Activated CD8-positive, alpha-beta T cell treated with anti-CD3 and anti-CD28 coated beads for 36 hours (primary cell): ENCODE measurements around the gene IL19. TPM values are rescaled to one million over a fixed set of nuclear protein-coding genes. Genes with fewer than 3 reads are reported as not detected.
A peak's percentile ranks its signal among the peaks of the same experiment; 100 is the strongest.
"Not testable (repeated sequence)": the region's sequence is repeated elsewhere in the genome, so short reads cannot be mapped to it uniquely, and the experiment has no call there.

Experiments
- ATAC-seq: fragments of 200-7000 bp; cut with Tn5 transposase; one replicate; pipeline ENCODE4 v1.10.0; 2021; ENCODE audit warnings: mild to moderate bottlenecking, moderate library complexity
- CTCF ChIA-PET: fragments of 350-600 bp; sonication (Branson Sonifier 250); formaldehyde crosslinking; loops from one replicate; lab custom pipeline; 2021; ENCODE audit warnings: antibody characterized with exemption; lab: Charles Lee
- POLR2A ChIA-PET: fragments of 350-600 bp; sonication (Branson Sonifier 250); formaldehyde crosslinking; loops from one replicate; lab custom pipeline; 2021; ENCODE audit warnings: antibody characterized with exemption; lab: Charles Lee
- DNase-seq: peaks from one replicate; pipeline ENCODE4 v3.0.0-alpha.2; 2020
- H3K27ac Mint-ChIP-seq: one replicate; pipeline ENCODE4 v1.8.0; 2021; ENCODE audit warnings: mild to moderate bottlenecking, mixed read lengths
- H3K27me3 Mint-ChIP-seq: one replicate; pipeline ENCODE4 v1.8.0; 2021; ENCODE audit warnings: mixed read lengths
- H3K36me3 Mint-ChIP-seq: one replicate; pipeline ENCODE4 v1.8.0; 2021; ENCODE audit warnings: low read depth, mixed read lengths
- H3K4me1 Mint-ChIP-seq: one replicate; pipeline ENCODE4 v1.8.0; 2021; ENCODE audit warnings: low read depth, mixed read lengths
- H3K4me3 Mint-ChIP-seq: one replicate; pipeline ENCODE4 v1.8.0; 2021; ENCODE audit warnings: mild to moderate bottlenecking, moderate library complexity, mixed read lengths
- H3K9me3 Mint-ChIP-seq: one replicate; pipeline ENCODE4 v1.8.0; 2021; ENCODE audit warnings: mixed read lengths
- CTCF ChIP-seq: fragments of 200-600 bp; IDR thresholded peaks from one replicate; pipeline ENCODE4 v1.8.0; 2022; ENCODE audit warnings: antibody characterized with exemption, mild to moderate bottlenecking
- intact Hi-C: fragments of 100-400 bp; cut with micrococcal nuclease; formaldehyde crosslinking; loops from one replicate; pipeline ENCODE4 v1.10.0; 2022
- total RNA-seq, 2 experiments: library from RNA; stranded (reverse); gene quantifications; one replicate each; pipeline ENCODE4 v1.2.3, GENCODE V29; 2021

Gene IL19
- total RNA-seq, 2 experiments from 2014 or later, result not detected

GRCh38 chr1:206776229-206776628, 5.7 kb downstream of the IL19 start:
- POLR2A ChIA-PET, result interaction anchor here (1.3 kb wide), 1 partner anchor 12 kb away, joined by 3 read pairs; no protein-coding TSS in a partner anchor
- Mint-ChIP-seq H3K9me3 (no peaks in the 10 kb centered on the region), H3K27ac (no peak overlapping the region), H3K4me3 (no peak overlapping the region), H3K36me3 (no peaks in the 10 kb centered on the region), H3K27me3 (peaks cover 9% of the 10 kb centered on the region), H3K4me1 (peaks cover 32% of the 10 kb centered on the region)
- no peak for ATAC-seq
- intact Hi-C loops, result no loop called here
- TF ChIP-seq CTCF, result no peak
- DNase-seq, result no peak
- CTCF ChIA-PET, result no interaction called here

DNA sequence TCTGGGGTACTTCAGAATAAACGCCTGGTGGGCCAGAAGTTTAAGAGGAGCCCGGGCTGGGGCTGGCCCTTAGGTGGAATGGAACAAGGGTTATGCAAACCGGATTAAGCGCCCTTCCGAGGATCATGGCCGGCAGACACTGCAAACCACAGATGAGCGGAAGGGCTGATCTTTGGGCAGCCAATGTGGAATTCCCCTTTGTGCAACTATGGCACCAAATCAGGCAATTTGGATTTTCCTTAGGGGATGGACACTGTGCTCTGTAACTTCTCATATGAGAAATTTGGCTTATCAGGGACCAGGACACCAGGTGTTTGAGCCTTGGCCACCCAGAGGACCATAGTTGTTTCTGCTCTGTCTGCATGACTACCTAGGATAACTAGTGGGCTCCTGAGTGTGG, 7.5 kb downstream of the IL19 start:
- Mint-ChIP-seq H3K9me3 (no peaks in the 10 kb centered on the region), H3K4me1 (peaks cover 29% of the 10 kb centered on the region), H3K27ac (no peak overlapping the region), H3K36me3 (no peaks in the 10 kb centered on the region), H3K27me3 (no peaks in the 10 kb centered on the region), H3K4me3 (no peak overlapping the region)
- no peak for TF ChIP-seq CTCF
- intact Hi-C loops, result no loop called here
- POLR2A ChIA-PET, result interaction anchor here (1.8 kb wide), 1 partner anchor 8 kb away, joined by 7 read pairs; no protein-coding TSS in a partner anchor
- no peak for DNase-seq
- ATAC-seq, result no peak
- CTCF ChIA-PET, result interaction anchor here (1.5 to 1.9 kb wide), 3 partner anchors 9 to 52 kb away, joined by 4 to 6 read pairs (median 5); no protein-coding TSS in a partner anchor

- H3K36me3 Mint-ChIP-seq, DNase-seq, H3K9me3 Mint-ChIP-seq, ATAC-seq, H3K4me3 Mint-ChIP-seq, H3K27me3 Mint-ChIP-seq, intact Hi-C loops, H3K27ac Mint-ChIP-seq: not testable (repeated sequence)
- ChIA-PET CTCF (interaction anchor here (1.1 to 1.9 kb wide), 3 partner anchors 10 to 134 kb away, joined by 3 to 5 read pairs (median 4); no protein-coding TSS in a partner anchor), POLR2A (interaction anchor here (1.2 to 1.8 kb wide), 2 partner anchors 9 to 16 kb away, joined by 5 to 7 read pairs; no protein-coding TSS in a partner anchor)
- peaks cover 29% of the 10 kb centered on the region for H3K4me1 Mint-ChIP-seq
Observed at GRCh38 chr1:206778911-206779310, 8.3 kb downstream of the IL19 start.

DNA sequence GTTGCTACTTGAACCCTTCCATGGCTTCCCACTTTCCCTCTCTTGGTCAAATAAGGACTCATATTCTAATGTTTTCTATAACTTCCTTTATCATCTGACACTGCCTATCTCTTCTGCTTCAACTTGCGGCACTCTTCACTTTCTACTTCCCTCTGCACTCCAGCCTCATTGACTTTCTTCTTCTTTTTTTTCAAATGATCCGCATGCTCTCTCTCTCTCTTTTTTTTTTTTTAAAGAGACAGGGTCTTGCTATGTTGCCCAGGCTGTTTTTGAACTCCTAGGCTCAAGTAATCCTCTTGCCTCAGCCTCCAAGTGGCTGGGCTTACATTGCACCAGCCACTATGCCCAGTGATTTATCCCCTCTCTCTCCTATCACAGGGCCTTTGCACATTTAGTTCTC, 9.1 kb downstream of the IL19 start:
- POLR2A ChIA-PET, result interaction anchor here (1.2 to 1.4 kb wide), 2 partner anchors 10 to 15 kb away, joined by 3 to 5 read pairs; no protein-coding TSS in a partner anchor
- H3K4me1 Mint-ChIP-seq, result peaks cover 30% of the 10 kb centered on the region
- H3K9me3 Mint-ChIP-seq, result no peaks in the 10 kb centered on the region
- CTCF ChIA-PET, result interaction anchor here (1.0 to 1.1 kb wide), 2 partner anchors 53 to 133 kb away, joined by 3 read pairs; no protein-coding TSS in a partner anchor
- no peak overlapping the region for H3K4me3 Mint-ChIP-seq
- DNase-seq, result no peak
- TF ChIP-seq CTCF, result no peak
- ATAC-seq, result no peak
- no peaks in the 10 kb centered on the region for H3K36me3 Mint-ChIP-seq
- no peaks in the 10 kb centered on the region for H3K27me3 Mint-ChIP-seq
- no peak overlapping the region for H3K27ac Mint-ChIP-seq
- intact Hi-C loops, result no loop called here

DNA sequence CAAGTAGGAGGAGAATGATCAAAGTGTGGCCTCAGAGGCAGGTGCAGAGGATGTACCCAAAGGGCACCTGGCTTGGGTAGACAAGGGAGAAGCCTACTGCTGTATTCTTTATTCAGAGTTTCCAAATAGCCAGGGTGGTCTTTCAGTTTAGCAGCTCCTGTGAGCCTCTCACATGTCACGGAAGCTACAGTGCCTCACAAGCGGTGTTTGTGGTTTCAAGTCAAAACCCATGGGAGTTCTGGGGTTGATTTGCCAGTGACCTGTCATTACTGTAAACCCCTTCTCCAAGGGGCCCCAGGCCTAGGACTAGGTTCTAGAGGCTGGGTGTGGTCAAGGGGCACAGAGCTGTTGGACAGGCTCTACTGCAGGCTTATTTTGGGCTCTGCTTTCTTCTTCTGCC, 11.9 kb downstream of the IL19 start:
- DNase-seq (peak; percentile 65), ATAC-seq (peak; percentile 52)
- peaks cover 2% of the 10 kb centered on the region for H3K9me3 Mint-ChIP-seq
- TF ChIP-seq CTCF, result no peak
- H3K27ac Mint-ChIP-seq, result no peak overlapping the region
- peaks cover 57% of the 10 kb centered on the region for H3K4me1 Mint-ChIP-seq
- ChIA-PET POLR2A (interaction anchor here (0.6 to 2.4 kb wide), 5 partner anchors 9 to 44 kb away, joined by 3 to 12 read pairs (median 6); partner anchors contain the start of gene IL10), CTCF (interaction anchor here (1.2 to 7.7 kb wide), 4 partner anchors 12 to 56 kb away, joined by 3 to 51 read pairs (median 11); partner anchors contain the start of genes IL10 and IL19)
- intact Hi-C loops, result no loop called here
- no peak overlapping the region for H3K4me3 Mint-ChIP-seq
- no peaks in the 10 kb centered on the region for H3K27me3 Mint-ChIP-seq
- H3K36me3 Mint-ChIP-seq, result no peaks in the 10 kb centered on the region
